ENCODE results near the gene UXT. TPM values are rescaled to one million over a fixed set of nuclear protein-coding genes. Genes with fewer than 3 reads are reported as not detected.

The UXT gene
- total RNA-seq, result 100 to 1,000 TPM in 1 of 2 donors, 10 to 100 TPM in 1; 55.4 to 103 TPM
- polyA plus RNA-seq (ENCODE audit: insufficient read length in 2 of 2), result 10 to 100 TPM; 66.5 to 74.6 TPM
- long read RNA-seq, donor 1, transcript UXT-201 (7 exons, 574 nt), result major isoform, 37 of 57 reads
- long read RNA-seq, donor 1, transcript UXT-202 (6 exons, 701 nt), result minor isoform, 17 of 57 reads
- long read RNA-seq, donor 1, partial matches to known transcripts, result 0 of 57 reads
- long read RNA-seq, donor 1, other reads (novel, unspliced or antisense), result 0 of 57 reads
- long read RNA-seq, donor 2, transcript UXT-201 (7 exons, 574 nt), result major isoform, 14 of 18 reads
- long read RNA-seq, donor 2, partial matches to known transcripts, result 0 of 18 reads
- long read RNA-seq, donor 2, other reads (novel, unspliced or antisense), result 0 of 18 reads
- long read RNA-seq, donor 3, transcript UXT-202 (6 exons, 701 nt), result minor isoform, 7 of 37 reads
- long read RNA-seq, donor 3, transcript UXT-201 (7 exons, 574 nt), result major isoform, 28 of 37 reads
- long read RNA-seq, donor 3, partial matches to known transcripts, result 0 of 37 reads
- long read RNA-seq, donor 3, other reads (novel, unspliced or antisense), result 0 of 37 reads
- long read RNA-seq, donor 4, transcript UXT-204 (3 exons, 476 nt), result minor isoform, 6 of 203 reads
- long read RNA-seq, donor 4, transcript UXT-202 (6 exons, 701 nt), result minor isoform, 65 of 203 reads
- long read RNA-seq, donor 4, transcript UXT-201 (7 exons, 574 nt), result major isoform, 113 of 203 reads
- long read RNA-seq, donor 4, partial matches to known transcripts, result 13 of 203 reads
- long read RNA-seq, donor 4, other reads (novel, unspliced or antisense), result 6 of 203 reads

GRCh38 chrX:47658684-47659420 is at the start of gene UXT:
TSS of gene UXT (minus strand) at chrX:47659180. CDS start at chrX:47658927, 253 bp downstream.
- H3K36me3 ChIP-seq (ENCODE audit: control insufficient read depth, insufficient read depth, low read length), result no peaks in the 10 kb centered on the region
- no peaks in the 10 kb centered on the region for H3K27me3 ChIP-seq (ENCODE audit: control insufficient read depth, insufficient read depth, low read length)
- peak within 1 kb of the TSS; percentile 96 for H3K27ac ChIP-seq (ENCODE audit: low read depth, low read length)
- 22% methylated on average over 50 of the region's 54 CpGs for WGBS (ENCODE audit: insufficient coverage)
- no peaks in the 10 kb centered on the region for H3K4me1 ChIP-seq (ENCODE audit: control insufficient read depth, insufficient read depth, low read length)
- peak; percentile 72 to 97 (median 79) for DNase-seq (ENCODE audit: low read depth in 4 of 6, low spot score in 6 of 6)
- no peaks in the 10 kb centered on the region for H3K9me3 ChIP-seq (ENCODE audit: control insufficient read depth, insufficient read depth, low read length)
- peak within 1 kb of the TSS; percentile 71 for H3K4me3 ChIP-seq (ENCODE audit: low read depth, low read length)

GRCh38 chrX:47707031-47707780 is 48.2 kb upstream of the UXT start:
- no peak overlapping the region for H3K27ac ChIP-seq (ENCODE audit: low read depth, low read length)
- no peaks in the 10 kb centered on the region for H3K36me3 ChIP-seq (ENCODE audit: control insufficient read depth, insufficient read depth, low read length)
- no peaks in the 10 kb centered on the region for H3K27me3 ChIP-seq (ENCODE audit: control insufficient read depth, insufficient read depth, low read length)
- 46% methylated on average over 4 of the region's 7 CpGs for WGBS (ENCODE audit: insufficient coverage)
- H3K4me1 ChIP-seq (ENCODE audit: control insufficient read depth, insufficient read depth, low read length), result no peaks in the 10 kb centered on the region
- no peak overlapping the region for H3K4me3 ChIP-seq (ENCODE audit: low read depth, low read length)
- H3K9me3 ChIP-seq (ENCODE audit: control insufficient read depth, insufficient read depth, low read length), result no peaks in the 10 kb centered on the region
- DNase-seq (ENCODE audit: low read depth in 4 of 6, low spot score in 6 of 6), result peak in 1 of 6 donors; percentile 6

- Histone ChIP-seq H3K4me3 (ENCODE audit: low read depth, low read length) (no peak overlapping the region), H3K27ac (ENCODE audit: low read depth, low read length) (no peak overlapping the region), H3K9me3 (ENCODE audit: control insufficient read depth, insufficient read depth, low read length) (no peaks in the 10 kb centered on the region), H3K27me3 (ENCODE audit: control insufficient read depth, insufficient read depth, low read length) (no peaks in the 10 kb centered on the region), H3K4me1 (ENCODE audit: control insufficient read depth, insufficient read depth, low read length) (no peaks in the 10 kb centered on the region), H3K36me3 (ENCODE audit: control insufficient read depth, insufficient read depth, low read length) (no peaks in the 10 kb centered on the region)
- DNase-seq (ENCODE audit: low read depth in 4 of 6, low spot score in 6 of 6), result no peak
- 87% methylated on average over 3 of the region's 3 CpGs for WGBS (ENCODE audit: insufficient coverage)
Measured at GRCh38 chrX:47706575-47706974, 47.6 kb upstream of the UXT start.

DNA sequence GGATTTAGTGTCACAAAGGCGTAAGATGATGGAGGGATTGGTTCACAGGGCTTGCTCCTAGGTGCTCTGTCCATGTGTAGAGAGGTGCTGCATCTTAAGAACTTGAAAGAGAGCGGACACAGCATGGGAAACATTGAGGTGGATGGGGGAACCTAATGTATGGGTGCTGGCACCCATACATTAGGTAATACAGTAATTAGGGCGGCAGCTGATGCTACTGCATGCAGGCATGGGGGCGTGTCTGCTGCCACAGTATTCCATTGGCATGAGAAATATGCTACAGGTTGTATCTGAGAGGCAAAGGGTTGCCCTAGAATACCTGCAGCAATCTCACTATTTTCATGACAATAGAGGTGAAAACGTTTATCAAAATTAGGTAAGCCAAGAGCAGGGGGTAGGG is 45.8 kb upstream of the UXT start:
- Histone ChIP-seq H3K27me3 (ENCODE audit: control insufficient read depth, insufficient read depth, low read length) (no peaks in the 10 kb centered on the region), H3K9me3 (ENCODE audit: control insufficient read depth, insufficient read depth, low read length) (no peaks in the 10 kb centered on the region), H3K27ac (ENCODE audit: low read depth, low read length) (no peak overlapping the region), H3K36me3 (ENCODE audit: control insufficient read depth, insufficient read depth, low read length) (no peaks in the 10 kb centered on the region), H3K4me3 (ENCODE audit: low read depth, low read length) (no peak overlapping the region), H3K4me1 (ENCODE audit: control insufficient read depth, insufficient read depth, low read length) (no peaks in the 10 kb centered on the region)
- DNase-seq (ENCODE audit: low read depth in 4 of 6, low spot score in 6 of 6), result no peak
- WGBS (ENCODE audit: insufficient coverage), result 51% methylated on average over 4 of the region's 5 CpGs

GRCh38 chrX:47697181-47697580 is 38.2 kb upstream of the UXT start:
- H3K27ac ChIP-seq (ENCODE audit: low read depth, low read length), result no peak overlapping the region
- peaks cover 2% of the 10 kb centered on the region for H3K9me3 ChIP-seq (ENCODE audit: control insufficient read depth, insufficient read depth, low read length)
- no peak overlapping the region for H3K4me3 ChIP-seq (ENCODE audit: low read depth, low read length)
- no peaks in the 10 kb centered on the region for H3K27me3 ChIP-seq (ENCODE audit: control insufficient read depth, insufficient read depth, low read length)
- H3K36me3 ChIP-seq (ENCODE audit: control insufficient read depth, insufficient read depth, low read length), result no peaks in the 10 kb centered on the region
- H3K4me1 ChIP-seq (ENCODE audit: control insufficient read depth, insufficient read depth, low read length), result no peaks in the 10 kb centered on the region
- no peak for DNase-seq (ENCODE audit: low read depth in 4 of 6, low spot score in 6 of 6)
- no CpG with 5 or more reads among the region's 1 CpG for WGBS (ENCODE audit: insufficient coverage)

DNA sequence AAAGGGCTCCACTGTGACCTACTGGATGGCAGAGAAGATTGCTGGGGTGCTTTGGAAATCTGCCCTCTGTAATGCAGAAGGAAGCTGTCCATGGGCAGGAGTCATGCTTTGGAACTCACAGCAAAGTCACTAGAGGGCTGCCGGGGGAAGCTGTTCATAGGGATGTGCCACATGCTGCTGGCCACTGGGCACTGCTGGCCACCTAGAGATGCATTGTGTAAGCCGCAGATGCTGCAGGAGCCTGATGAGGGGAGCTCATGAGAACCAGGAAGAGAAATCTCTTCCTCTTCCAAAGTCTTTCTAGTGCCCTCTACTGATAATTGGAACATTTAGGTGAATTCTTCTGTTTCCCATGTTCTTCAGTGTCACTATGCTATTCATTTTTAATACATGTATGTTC is 31.2 kb upstream of the UXT start:
- no peaks in the 10 kb centered on the region for H3K4me1 ChIP-seq (ENCODE audit: control insufficient read depth, insufficient read depth, low read length)
- H3K27me3 ChIP-seq (ENCODE audit: control insufficient read depth, insufficient read depth, low read length), result no peaks in the 10 kb centered on the region
- no peaks in the 10 kb centered on the region for H3K9me3 ChIP-seq (ENCODE audit: control insufficient read depth, insufficient read depth, low read length)
- H3K36me3 ChIP-seq (ENCODE audit: control insufficient read depth, insufficient read depth, low read length), result no peaks in the 10 kb centered on the region
- H3K4me3 ChIP-seq (ENCODE audit: low read depth, low read length), result no peak overlapping the region
- WGBS (ENCODE audit: insufficient coverage), result 72% methylated on average over 2 of the region's 2 CpGs
- no peak overlapping the region for H3K27ac ChIP-seq (ENCODE audit: low read depth, low read length)
- no peak for DNase-seq (ENCODE audit: low read depth in 4 of 6, low spot score in 6 of 6)

DNA sequence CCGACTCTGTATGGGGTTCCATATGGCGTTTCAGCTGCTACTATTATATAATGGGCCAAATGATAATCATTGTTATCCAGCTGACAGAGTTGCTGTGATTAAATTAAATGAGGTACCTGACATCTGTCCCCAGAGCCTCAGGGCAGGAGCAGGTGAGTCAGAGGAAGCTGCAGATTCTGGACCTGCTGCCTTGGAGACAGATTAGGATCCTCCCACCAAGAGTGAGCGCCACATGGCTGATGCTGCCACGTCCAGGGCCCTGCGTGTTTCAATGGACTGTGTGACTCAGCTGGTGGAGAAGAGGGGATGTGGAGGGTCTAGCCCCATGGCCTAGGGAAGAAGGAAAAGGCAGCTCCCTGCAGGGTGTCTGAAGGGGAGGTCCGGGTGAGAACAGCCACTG is 28.3 kb upstream of the UXT start:
- Histone ChIP-seq H3K4me3 (ENCODE audit: low read depth, low read length) (no peak overlapping the region), H3K36me3 (ENCODE audit: control insufficient read depth, insufficient read depth, low read length) (no peaks in the 10 kb centered on the region), H3K27ac (ENCODE audit: low read depth, low read length) (no peak overlapping the region), H3K27me3 (ENCODE audit: control insufficient read depth, insufficient read depth, low read length) (no peaks in the 10 kb centered on the region), H3K9me3 (ENCODE audit: control insufficient read depth, insufficient read depth, low read length) (no peaks in the 10 kb centered on the region), H3K4me1 (ENCODE audit: control insufficient read depth, insufficient read depth, low read length) (no peaks in the 10 kb centered on the region)
- 34% methylated on average over 4 of the region's 6 CpGs for WGBS (ENCODE audit: insufficient coverage)
- DNase-seq (ENCODE audit: low read depth in 4 of 6, low spot score in 6 of 6), result peak in 1 of 6 donors; percentile 32

GRCh38 chrX:47683829-47684205 is 24.8 kb upstream of the UXT start:
- no peak for DNase-seq (ENCODE audit: low read depth in 4 of 6, low spot score in 6 of 6)

More at GRCh38 chrX:47683829-47684205, 24.8 kb upstream of the UXT start:
- no CpG with 5 or more reads among the region's 3 CpGs for WGBS (ENCODE audit: insufficient coverage)
- H3K4me3 ChIP-seq (ENCODE audit: low read depth, low read length), result no peak overlapping the region
- H3K9me3 ChIP-seq (ENCODE audit: control insufficient read depth, insufficient read depth, low read length), result no peaks in the 10 kb centered on the region
- H3K27ac ChIP-seq (ENCODE audit: low read depth, low read length), result no peak overlapping the region
- no peaks in the 10 kb centered on the region for H3K36me3 ChIP-seq (ENCODE audit: control insufficient read depth, insufficient read depth, low read length)
- H3K4me1 ChIP-seq (ENCODE audit: control insufficient read depth, insufficient read depth, low read length), result no peaks in the 10 kb centered on the region
- H3K27me3 ChIP-seq (ENCODE audit: control insufficient read depth, insufficient read depth, low read length), result no peaks in the 10 kb centered on the region
